NCI-H69 (cell line): ENCODE data around the gene CST8.
"Not testable (repeated sequence)": the region's sequence is repeated elsewhere in the genome, so short reads cannot be mapped to it uniquely, and the experiment has no call there.

Experiments used
- DNase-seq: peaks from one replicate; lab custom pipeline; 2025; lab: John Stamatoyannopoulos, UW

The CST8 gene

GRCh38 chr20:23490817-23491216 lies at the start of gene CST8:
CST8 (plus strand) TSS chr20:23491117; CDS start chr20:23491668, 551 bp downstream.
- DNase-seq: no peak

GRCh38 chr20:23441850-23442313 lies 49.0 kb upstream of the CST8 start:
- peak; percentile 80 for DNase-seq

GRCh38 chr20:23442436-23442835 lies 48.5 kb upstream of the CST8 start:
- DNase-seq: no peak

- DNase-seq: no peak
Observed at GRCh38 chr20:23444859-23445258, 46.1 kb upstream of the CST8 start.

GRCh38 chr20:23445596-23446217 lies 45.2 kb upstream of the CST8 start:
- no peak for DNase-seq

- peak; percentile 76 for DNase-seq
Observed at GRCh38 chr20:23446505-23446904, 44.4 kb upstream of the CST8 start.

GRCh38 chr20:23448167-23448566 lies 42.8 kb upstream of the CST8 start:
- no peak for DNase-seq

GRCh38 chr20:23449421-23449820 lies 41.5 kb upstream of the CST8 start:
- DNase-seq: no peak

- no peak for DNase-seq
Observed at GRCh38 chr20:23450877-23451276, 40.0 kb upstream of the CST8 start.

- no peak for DNase-seq
Observed at GRCh38 chr20:23451956-23452487, 38.9 kb upstream of the CST8 start.

- no peak for DNase-seq
Observed at GRCh38 chr20:23452776-23453175, 38.1 kb upstream of the CST8 start, which contains the start of gene CST11. CST11 (minus strand) TSS chr20:23452876; CDS start chr20:23452811, 65 bp downstream.

- no peak for DNase-seq
Observed at GRCh38 chr20:23453549-23454543, 37.1 kb upstream of the CST8 start.

- no peak for DNase-seq
Observed at GRCh38 chr20:23454816-23455215, 36.1 kb upstream of the CST8 start.

- DNase-seq: no peak
Observed at GRCh38 chr20:23455639-23456038, 35.3 kb upstream of the CST8 start.

GRCh38 chr20:23456409-23456808 lies 34.5 kb upstream of the CST8 start:
- peak; percentile 42 for DNase-seq

GRCh38 chr20:23456873-23457272 lies 34.0 kb upstream of the CST8 start:
- DNase-seq: no peak

- DNase-seq: no peak
Observed at GRCh38 chr20:23459461-23460150, 31.3 kb upstream of the CST8 start.

GRCh38 chr20:23461180-23461579 lies 29.7 kb upstream of the CST8 start:
- no peak for DNase-seq

GRCh38 chr20:23466961-23467360 lies 24.0 kb upstream of the CST8 start:
- not testable (repeated sequence) for DNase-seq

- not testable (repeated sequence) for DNase-seq
Observed at GRCh38 chr20:23472306-23472705, 18.6 kb upstream of the CST8 start.

- DNase-seq: not testable (repeated sequence)
Observed at GRCh38 chr20:23473293-23473692, 17.6 kb upstream of the CST8 start.

- DNase-seq: no peak
Observed at GRCh38 chr20:23475395-23475794, 15.5 kb upstream of the CST8 start.
